OCI-LY3 (cell line): Measurements from ENCODE around the gene ARL13B.

Experiments
- EZH2phosphoT487 ChIP-seq: fragments of 200-600 bp; shearing (Covaris generic); IDR thresholded peaks from 2 replicates; pipeline ENCODE4 v1.6.1; 2018; ENCODE audit warnings: antibody characterized with exemption, mixed run types, low read depth
- TF ChIP-seq, protein P1 (sequence below): fragments of 200-600, 300-600 bp; sonication (generic); IDR thresholded peaks from 2 replicates; pipeline ENCODE4 v1.5.1; 2014; ENCODE audit warnings: antibody characterized with exemption, low read length, low read depth

DNA sequence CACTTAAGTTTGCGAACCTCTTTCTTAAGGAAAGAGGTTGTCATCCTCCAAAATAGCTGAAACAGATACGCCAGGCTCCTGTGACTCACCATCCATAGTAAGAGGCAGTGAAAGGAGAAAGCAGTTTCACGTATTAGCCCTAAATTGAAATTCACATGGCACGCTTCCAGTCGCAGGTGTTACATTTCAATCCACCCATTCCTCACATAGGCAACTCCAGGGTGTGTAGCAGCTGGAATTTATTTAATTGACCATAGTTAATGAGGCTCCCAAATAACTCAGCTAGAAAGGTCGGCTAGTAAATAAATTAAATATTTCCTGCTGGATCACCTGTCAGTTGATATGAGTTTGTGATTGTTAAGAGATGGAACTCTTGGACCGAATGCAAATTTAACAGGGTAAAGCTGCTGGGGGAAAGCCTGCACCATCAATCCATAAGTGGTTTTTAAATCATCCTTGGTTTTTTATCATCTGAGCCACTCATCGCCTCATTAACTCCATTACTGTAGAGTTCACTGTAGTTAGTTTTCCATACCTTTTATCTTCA lies 102.5 kb downstream of the ARL13B start:
- TF ChIP-seq, protein P1, sequence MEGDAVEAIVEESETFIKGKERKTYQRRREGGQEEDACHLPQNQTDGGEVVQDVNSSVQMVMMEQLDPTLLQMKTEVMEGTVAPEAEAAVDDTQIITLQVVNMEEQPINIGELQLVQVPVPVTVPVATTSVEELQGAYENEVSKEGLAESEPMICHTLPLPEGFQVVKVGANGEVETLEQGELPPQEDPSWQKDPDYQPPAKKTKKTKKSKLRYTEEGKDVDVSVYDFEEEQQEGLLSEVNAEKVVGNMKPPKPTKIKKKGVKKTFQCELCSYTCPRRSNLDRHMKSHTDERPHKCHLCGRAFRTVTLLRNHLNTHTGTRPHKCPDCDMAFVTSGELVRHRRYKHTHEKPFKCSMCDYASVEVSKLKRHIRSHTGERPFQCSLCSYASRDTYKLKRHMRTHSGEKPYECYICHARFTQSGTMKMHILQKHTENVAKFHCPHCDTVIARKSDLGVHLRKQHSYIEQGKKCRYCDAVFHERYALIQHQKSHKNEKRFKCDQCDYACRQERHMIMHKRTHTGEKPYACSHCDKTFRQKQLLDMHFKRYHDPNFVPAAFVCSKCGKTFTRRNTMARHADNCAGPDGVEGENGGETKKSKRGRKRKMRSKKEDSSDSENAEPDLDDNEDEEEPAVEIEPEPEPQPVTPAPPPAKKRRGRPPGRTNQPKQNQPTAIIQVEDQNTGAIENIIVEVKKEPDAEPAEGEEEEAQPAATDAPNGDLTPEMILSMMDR = no peak
- TF ChIP-seq EZH2phosphoT487 = no peak
